Left cardiac atrium (tissue), 4 donors: ENCODE data around the gene TANC1. TPM values are rescaled to one million over a fixed set of nuclear protein-coding genes. Genes with fewer than 3 reads are reported as not detected.
"Not testable (repeated sequence)": the region's sequence is repeated elsewhere in the genome, so short reads cannot be mapped to it uniquely, and the experiment has no call there.

ENCODE experiments used
- ATAC-seq, 2 donors: fragments of 200-7000 bp; cut with Tn5 transposase; one replicate each; pipeline ENCODE4 v1.9.1; 2020; ENCODE audit warnings: mild to moderate bottlenecking in 2 of 2, moderate library complexity in 2 of 2
- DNase-seq: peaks from one replicate; pipeline ENCODE4 v3.0.0-alpha.2; 2020
- intact Hi-C, 2 donors: fragments of 100-400 bp; cut with DNase I; formaldehyde crosslinking; loops; one replicate each; pipeline versions ENCODE4 v1.14.1 to v1.15.1; 2022 to 2023
- total RNA-seq, 2 donors: library from RNA; stranded (reverse); fragmentation: NEBNext Ultra II Directional; extraction: Animal tissue kit (Norgen Biotek cat#: 25700); gene quantifications; one replicate each; pipeline ENCODE4 v1.2.1, GENCODE V29; 2021
- donor health status: DM: no; HTN: yes; CAD: no.
- donor health status: DM: no; HTN: yes; CAD: no; lungs with severe emphysema.
- donor health status: DM: yes; HTN: yes; CAD: no.
- donor health status: Dilated cardiomyopathy.

The TANC1 gene
- total RNA-seq, 2 donors from 2014 or later, result 38.6 to 80.7 TPM

DNA sequence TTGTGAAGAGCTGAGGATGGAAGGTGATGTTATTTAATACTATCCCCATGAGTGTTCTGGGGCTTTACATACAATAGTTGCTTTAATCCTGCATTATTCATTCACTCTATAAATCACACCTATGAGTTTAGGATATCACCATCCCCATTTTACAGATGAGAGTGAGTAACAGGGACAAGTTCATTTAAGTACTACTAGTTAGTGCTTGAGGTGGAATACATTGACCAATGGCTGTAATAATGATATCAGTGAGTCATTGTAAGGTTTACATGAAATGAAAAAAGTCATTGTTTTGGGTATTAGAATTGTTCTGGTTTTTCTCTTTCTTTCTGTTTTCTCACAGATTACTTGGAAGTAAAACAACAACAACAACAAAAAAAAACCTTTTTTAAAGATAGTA, 42.5 kb downstream of the TANC1 start:
- DNase-seq (no peak), ATAC-seq (peak in 1 of 2 donors; percentile 24)
- intact Hi-C loops, result loop anchor here in 1 of 2 donors (10.0 kb wide), 1 partner anchor 106 kb away; no protein-coding TSS in a partner anchor

DNA sequence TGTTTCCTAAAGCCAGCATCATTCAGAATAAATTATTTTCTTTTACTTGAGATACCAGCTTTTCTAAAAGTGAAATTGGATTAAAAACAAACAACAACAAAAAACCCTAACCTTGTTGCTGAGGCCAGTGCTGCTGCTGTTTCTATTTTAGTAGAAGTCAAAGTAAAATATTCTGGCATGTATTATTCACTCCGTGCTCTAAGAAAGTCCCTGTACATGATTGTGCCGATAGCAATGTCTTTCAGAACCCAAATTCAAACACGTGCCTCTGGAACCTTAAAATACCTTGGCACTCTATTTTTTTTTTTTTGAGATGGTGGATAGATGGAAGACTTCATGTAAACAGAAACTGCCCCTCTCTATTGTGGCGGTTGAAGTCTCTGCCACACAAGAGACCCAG, 43.7 kb downstream of the TANC1 start:
- intact Hi-C loops, result loop anchor here in 1 of 2 donors (10.0 kb wide), 1 partner anchor 107 kb away; no protein-coding TSS in a partner anchor
- DNase-seq (no peak), ATAC-seq (no peak)

DNA sequence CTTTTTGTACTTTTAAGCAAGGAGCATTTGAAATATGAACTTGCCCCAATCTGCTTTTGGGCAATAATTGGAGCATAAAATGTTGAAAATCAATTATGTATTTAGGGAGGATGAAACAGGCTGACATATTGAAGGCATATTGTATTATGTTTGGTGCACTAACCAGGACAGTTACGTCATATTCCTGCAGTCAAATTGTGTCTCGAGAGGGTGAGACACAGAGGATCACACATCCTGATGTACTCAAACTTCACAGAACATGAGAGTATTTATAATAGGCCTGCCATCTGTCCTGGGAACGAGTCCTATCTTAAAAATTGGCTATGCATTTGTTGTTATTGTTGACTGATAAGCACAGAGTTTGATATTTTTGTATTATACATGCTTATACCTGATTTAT, 44.7 kb downstream of the TANC1 start:
- ATAC-seq (peak in 1 of 2 donors; percentile 45), DNase-seq (no peak)
- intact Hi-C loops, result loop anchor here in 1 of 2 donors (10.0 kb wide), 1 partner anchor 108 kb away; no protein-coding TSS in a partner anchor

DNA sequence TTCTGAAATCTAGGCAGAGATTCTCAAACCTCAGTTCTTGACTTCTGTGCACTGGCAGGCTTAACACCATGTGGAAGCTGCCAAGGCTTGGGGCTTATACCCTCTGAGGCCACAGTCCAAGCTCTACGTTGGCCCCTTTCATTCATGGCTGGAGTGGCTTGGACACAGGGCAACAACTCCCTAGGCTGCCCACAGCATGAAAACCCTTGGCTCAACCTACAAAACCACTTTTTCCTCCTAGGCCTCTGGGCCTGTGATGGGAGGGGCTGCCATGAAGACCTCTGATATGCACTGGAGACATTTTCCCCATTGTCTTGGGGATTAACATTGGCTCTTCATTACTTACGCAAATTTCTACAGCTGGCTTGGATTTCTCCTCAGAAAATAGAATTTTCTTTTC, 46.7 kb downstream of the TANC1 start:
- intact Hi-C loops, result loop anchor here in 1 of 2 donors (10.0 kb wide), 1 partner anchor 110 kb away; no protein-coding TSS in a partner anchor
- ATAC-seq, result no peak
- DNase-seq, result no peak

DNA sequence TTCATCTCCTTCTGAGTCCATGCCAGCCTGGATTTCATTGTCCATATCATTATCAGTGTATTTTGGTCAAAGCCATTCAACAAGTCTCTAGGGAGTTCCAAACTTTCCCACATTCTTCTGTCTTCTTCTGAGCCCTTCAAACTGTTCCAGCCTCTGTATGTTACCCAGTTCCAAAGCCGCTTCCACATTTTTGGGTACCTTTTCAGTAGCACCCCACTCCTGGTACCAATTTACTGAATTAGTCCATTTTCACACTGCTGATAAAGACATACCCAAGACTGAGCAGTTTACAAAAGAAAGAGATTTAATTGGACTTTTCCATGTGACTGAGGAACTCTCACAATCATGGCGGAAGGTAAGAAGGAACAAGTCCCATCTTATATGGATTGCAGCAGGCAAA, 47.4 kb downstream of the TANC1 start:
- intact Hi-C loops, result loop anchor here in 1 of 2 donors (10.0 kb wide), 1 partner anchor 111 kb away; no protein-coding TSS in a partner anchor
- DNase-seq, result no peak
- ATAC-seq, result no peak

DNA sequence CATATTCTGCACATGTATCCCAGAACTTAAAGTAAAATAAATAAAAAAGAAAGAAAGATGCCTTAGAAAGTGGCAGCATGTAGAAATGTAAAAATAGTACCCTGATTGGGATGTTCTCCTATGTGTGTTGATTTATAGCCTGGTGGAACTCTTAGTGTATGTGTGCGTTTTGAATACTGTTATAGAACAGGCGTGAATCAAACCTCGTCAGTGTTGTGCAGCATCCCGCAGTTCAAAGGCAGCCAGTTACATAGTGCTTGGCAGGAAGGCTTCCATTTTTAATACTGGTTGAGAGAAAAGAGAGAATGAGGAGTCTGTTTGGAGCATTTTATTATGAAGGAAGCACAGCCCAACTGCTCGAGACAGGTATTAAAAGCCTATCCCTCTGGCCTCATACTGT, 49.4 kb downstream of the TANC1 start:
- ATAC-seq, result no peak
- intact Hi-C loops, result loop anchor here in 1 of 2 donors (10.0 kb wide), 1 partner anchor 113 kb away; no protein-coding TSS in a partner anchor
- DNase-seq, result no peak

DNA sequence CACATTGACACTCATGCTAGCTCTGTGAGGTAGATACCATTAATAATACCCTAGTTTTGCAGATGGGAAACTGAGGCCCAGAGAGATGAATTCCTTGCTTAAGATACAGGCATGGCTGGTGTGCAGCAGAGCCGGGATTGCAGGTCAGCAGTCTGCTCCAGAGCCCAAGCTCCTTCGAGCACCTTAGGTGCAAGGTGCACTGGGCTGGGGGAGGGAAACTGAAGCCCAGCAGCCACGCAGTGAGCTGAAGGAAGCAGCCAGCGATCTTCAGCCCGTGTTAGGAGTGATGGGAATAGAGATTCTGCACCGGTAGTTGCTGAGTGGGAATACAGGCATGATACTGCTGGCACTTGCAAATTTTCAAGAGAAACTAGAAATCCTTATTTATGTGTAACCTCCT, 50.6 kb downstream of the TANC1 start:
- ATAC-seq, result no peak
- intact Hi-C loops, result loop anchor here in 1 of 2 donors (10.0 kb wide), 1 partner anchor 114 kb away; no protein-coding TSS in a partner anchor

DNA sequence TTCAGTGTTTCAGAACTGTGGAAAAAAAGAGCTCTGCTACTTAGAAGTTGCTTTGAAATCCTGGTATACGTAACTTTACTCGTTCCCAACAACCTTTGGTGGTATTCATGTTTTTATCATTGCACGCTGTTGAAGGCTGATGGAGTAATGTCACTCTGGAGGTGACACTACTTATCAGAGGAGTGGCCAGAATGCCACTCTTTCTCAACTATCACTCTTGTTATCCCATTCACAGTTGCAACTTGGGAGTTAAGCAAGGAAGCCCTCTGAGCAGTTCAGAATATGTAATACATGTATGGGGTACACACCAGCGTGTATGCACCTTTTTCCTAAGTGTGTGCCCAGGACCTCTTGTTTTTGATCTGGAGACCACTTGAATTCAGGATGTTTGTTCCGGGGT, 53.6 kb downstream of the TANC1 start:
- ATAC-seq (peak; percentile 47 to 57), DNase-seq (no peak)
- intact Hi-C loops, result no loop called here

More for the DNA sequence above, 50.6 kb downstream of the TANC1 start:
- no peak for DNase-seq

DNA sequence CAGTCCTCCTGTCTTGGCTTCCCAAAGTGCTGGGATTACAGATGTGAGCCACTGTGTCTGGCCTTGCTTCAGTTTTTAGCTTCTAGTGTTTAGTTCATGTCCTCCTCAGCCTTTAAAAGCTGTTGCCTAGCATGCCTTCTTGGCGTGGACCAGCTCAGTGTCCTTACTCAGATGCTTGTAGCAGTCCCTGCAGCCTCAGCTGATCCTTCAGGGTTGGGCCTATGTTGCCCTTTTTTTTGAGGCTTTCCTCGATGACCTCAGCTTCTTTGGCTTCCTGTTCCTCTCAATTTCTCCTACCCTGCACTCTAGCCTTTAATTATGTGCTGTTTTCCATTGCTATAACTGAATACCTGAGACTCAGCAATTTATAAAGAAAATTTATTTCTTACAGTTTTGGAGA, 57.7 kb downstream of the TANC1 start:
- no peak for DNase-seq
- intact Hi-C loops, result no loop called here
- ATAC-seq, result no peak

DNA sequence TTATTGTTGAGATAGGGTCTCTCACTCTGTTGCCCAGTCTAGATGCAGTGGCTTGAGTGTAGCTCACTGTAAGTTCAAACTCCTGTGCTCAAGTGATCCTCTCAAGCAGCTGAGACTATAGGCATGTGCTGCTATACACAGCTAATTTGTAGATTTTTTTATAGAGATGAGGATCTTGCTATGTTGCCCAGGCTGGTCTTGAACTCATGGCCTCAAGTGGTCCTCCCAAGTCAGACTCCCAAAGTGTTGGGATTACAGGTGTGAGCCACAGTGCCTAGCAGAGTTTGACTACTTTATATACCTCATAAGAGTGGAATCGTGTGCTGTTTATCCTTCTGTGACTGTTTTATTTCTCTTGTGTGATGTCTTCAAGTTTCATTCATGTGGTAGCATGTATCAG, 60.3 kb downstream of the TANC1 start:
- ATAC-seq (no peak), DNase-seq (no peak)
- intact Hi-C loops, result no loop called here

DNA sequence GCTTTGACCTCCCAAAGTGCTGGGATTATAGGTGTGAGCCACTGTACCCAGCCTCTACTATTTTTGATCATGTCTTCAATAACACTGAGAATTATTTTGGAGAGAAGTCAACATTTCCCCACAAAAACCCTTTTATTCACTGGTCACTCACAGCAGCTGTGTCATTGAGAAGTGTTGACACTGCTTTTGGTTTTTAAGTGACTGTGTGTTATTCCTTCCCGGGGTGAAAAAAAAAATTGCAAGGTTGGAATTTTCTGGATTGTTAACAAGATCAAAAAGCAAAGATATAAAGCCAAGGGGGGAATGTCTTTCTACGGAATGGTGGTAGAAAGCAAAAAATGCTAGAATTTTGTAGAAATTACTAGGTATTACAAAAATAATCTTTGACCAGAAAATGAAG, 61.5 kb downstream of the TANC1 start:
- ATAC-seq (no peak), DNase-seq (no peak)
- intact Hi-C loops, result loop anchor here in 1 of 2 donors (5.0 kb wide), 2 partner anchors 58 to 87 kb away; no protein-coding TSS in a partner anchor

DNA sequence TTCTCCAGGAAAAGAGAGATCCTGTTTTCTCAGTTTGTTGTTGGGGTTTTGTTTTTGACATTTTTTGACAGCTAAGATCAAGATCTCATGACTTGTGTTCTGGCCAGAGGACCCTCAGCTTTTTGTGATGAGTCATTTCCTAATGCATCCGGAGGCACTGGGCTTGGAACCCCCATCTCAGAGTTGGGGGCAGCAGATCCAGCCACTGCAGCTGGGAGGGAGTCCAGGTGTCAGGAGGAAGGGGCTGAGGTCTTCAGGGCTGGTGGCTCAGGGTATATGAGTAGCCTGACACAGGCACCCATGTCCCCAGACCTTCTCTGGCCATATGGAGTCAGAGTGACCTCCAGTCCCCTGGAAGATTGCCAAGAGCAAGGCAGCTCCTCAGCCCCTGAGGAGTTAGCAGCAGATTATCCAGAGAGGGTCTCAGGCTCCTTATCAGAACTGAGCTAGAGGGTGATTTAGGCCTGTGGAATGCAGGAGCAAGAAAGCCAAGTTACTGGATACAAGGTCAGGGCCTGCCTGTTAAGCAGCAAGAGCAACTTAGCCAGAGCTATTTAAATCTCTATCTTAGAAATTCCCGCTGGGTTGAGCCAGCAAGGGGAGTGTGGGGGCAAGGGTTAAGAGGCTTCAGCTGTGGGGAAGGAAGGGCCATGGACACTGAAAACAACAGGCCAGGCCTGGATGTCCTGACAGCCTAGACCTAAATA, 62.4 kb downstream of the TANC1 start:
- intact Hi-C loops, result loop anchor here in 1 of 2 donors (5.0 kb wide), 2 partner anchors 59 to 86 kb away; no protein-coding TSS in a partner anchor
- ATAC-seq, result peak; percentile 90 to 91
- peak; percentile 74 for DNase-seq

DNA sequence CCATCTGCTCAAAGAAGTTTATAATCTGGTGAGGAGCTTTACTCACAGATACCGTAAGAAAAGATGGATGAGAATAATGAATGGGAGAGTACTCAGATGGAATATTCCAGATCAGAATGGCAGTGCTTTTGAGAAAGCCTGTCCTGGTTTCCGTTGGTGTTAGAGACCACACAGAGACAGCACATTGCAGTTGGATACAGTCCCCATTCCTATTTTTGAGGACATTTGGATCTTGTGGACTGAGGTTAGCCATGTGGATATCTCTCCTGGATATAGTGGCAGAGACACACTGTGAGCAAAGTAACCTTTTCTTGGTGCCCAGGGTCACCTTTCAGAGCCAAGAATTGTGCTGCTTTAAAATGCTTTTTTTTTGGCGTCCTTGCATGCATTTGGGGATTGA, 63.7 kb downstream of the TANC1 start:
- no peak for DNase-seq
- peak in 1 of 2 donors; percentile 1 for ATAC-seq
- intact Hi-C loops, result loop anchor here in 1 of 2 donors (5.0 kb wide), 2 partner anchors 60 to 85 kb away; no protein-coding TSS in a partner anchor

DNA sequence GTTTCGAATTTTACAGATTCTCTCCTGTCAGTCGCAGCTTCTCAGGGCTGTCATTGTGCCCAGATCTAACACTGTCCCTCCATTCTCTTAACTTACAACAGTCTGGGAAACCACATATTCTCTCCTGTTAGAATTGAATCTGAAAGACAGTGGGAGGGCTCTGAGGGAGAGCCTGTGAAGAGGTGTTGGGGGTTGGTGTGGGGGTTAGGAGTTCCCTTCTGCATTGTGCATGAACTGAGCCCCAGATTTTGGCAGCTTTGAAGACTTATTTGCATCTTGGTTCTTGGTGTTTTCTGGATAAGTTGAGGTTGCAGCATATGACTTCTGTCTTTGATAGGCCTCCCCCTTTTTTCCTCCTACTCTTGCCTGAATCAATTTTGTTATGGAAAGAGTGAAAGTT, 64.1 kb downstream of the TANC1 start:
- DNase-seq (no peak), ATAC-seq (peak in 1 of 2 donors; percentile 16)
- intact Hi-C loops, result loop anchor here in 1 of 2 donors (5.0 kb wide), 2 partner anchors 60 to 85 kb away; no protein-coding TSS in a partner anchor

DNA sequence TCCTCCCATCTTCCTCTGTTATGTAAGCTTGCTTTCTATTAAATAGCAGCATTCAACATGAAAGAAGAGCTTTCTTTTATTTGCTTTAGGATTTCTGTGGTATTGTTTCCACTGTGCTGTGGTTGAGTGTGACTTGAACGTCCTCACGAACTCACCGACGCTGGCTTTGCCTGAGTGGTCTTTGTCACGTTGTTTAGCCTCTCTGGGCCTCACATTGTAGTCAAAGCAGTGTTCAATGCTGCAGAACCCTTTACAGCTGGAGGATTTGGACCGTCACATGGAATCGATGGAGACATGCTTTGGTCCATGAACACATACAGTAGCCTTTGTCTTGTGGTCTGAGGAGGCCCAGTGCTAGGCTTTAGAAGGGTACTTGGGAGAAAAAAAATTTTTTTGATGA, 66.3 kb downstream of the TANC1 start:
- ATAC-seq (no peak), DNase-seq (no peak)
- intact Hi-C loops, result loop anchor here in 1 of 2 donors (5.0 kb wide), 2 partner anchors 62 to 83 kb away; no protein-coding TSS in a partner anchor

DNA sequence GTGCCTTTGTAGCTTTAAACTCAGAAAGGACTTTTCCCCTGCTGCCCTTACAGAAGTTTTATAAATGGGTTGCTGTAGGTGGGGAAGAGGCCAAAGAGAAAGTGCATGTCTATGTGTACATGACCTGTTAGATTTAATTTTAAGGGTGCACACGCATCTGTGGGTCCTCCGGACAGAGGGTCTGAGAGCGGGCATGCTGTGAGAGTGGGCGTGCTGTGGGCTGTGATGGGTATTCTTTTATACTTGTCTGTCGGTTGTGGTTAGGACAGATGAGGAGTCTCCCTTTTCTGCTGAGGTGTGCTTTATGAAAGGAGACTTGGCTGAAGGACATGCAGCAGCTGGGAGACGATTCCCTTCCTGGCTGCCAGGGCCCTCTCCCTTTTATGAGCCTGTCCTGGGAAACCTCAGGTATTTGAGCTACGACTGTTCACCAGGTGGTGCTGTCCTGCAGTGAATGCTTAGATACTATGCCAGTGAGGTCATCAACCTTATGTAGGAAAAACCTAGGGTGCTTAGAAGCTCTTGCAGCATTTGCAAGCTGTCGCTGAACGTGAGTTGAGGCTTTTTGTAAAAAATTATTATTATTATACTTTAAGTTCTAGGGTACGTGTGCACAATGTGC, 67.5 kb downstream of the TANC1 start:
- no peak for DNase-seq
- intact Hi-C loops, result no loop called here
- peak; percentile 51 to 53 for ATAC-seq

DNA sequence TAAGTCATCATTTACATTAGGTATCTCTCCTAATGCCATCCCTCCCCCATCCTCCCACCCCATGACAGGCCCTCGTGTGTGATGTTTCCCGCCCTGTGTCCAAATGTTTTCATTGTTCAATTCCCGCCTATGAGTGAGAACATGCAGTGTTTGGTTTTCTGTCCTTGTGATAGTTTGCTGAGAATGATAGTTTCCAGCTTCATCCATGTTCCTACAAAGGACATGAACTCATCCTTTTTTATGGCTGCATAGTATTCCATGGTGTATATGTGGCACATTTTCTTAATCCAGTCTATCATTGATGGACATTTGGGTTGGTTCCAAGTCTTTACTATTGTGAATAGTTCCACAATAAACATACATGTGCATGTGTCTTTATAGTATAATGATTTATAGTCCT, 68.0 kb downstream of the TANC1 start:
- DNase-seq, intact Hi-C loops, ATAC-seq: not testable (repeated sequence)

DNA sequence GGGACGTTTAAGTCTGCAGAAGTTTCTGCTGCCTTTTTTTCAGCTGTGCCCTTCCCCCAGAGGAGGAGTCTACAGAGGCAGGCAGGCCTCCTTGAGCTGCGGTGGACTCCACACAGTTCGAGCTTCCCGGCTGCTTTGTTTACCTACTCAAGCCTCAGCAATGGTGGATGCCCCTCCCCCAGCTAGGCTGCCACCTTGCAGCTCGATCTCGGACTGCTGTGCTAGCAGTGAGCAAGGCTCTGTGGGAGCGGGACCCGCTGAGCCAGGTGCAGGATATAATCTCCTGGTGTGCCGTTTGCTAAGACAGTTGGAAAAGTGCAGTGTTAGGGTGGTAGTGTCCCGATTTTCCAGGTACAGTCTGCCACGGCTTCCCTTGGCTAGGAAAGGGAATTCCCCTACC, 72.9 kb downstream of the TANC1 start:
- intact Hi-C loops, result not testable (repeated sequence)

DNA sequence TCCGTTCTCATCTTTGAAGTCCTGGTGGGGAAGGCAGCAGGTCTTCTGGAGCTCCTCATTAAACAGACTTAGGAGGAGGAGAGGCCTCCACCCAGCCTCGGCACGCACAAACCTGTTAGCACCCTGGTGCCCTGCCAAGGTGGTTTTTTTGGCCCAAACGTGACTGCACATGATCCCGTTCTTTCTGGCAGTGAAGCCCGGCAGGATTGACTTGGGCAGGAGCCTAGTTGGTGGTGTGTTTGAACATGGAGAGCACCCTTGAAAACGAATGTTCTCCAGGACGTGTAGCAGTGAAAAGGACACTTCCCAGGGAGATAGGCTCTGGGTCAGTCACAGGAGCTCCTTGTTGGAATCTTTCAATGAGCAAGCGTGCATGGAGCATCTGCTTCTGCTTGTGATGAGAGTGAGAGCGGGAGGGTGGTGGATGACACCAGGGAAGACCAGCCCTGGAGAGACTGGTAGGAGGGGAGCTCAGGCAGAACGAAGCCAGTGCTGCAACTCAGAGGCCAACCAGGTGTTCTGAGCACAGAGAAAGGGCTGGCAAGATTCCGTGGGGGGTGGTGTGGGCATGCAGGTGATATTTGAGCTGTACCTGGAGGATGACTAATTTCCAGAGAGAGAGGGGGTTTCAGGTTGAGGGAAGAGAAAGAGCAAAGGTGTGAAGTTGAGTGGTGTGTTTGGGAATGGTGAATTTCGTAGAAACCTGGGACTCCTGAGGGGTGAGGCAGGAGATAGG, 73.8 kb downstream of the TANC1 start:
- peak in 1 of 2 donors; percentile 37 for ATAC-seq
- no peak for DNase-seq
- intact Hi-C loops, result no loop called here

More for the DNA sequence above, 72.9 kb downstream of the TANC1 start:
- not testable (repeated sequence) for ATAC-seq, DNase-seq
